Mesenchymal stem cell (in vitro differentiated cells and primary cell): Measurements from ENCODE around the gene SLC25A45.
A peak's percentile ranks its signal among the peaks of the same experiment; 100 is the strongest.

Source experiments
- DNase-seq: peaks from one replicate; pipeline ENCODE4 v3.0.0-alpha.2; 2013
- H2AFZ ChIP-seq: one replicate; pipeline ENCODE4 v1.6.1; 2013; ENCODE audit warnings: low read depth, mild to moderate bottlenecking, control low read depth, inconsistent platforms, low read length, moderate library complexity
- H2AK5ac ChIP-seq: 2 replicates; pipeline ENCODE4 v1.6.1; 2013; ENCODE audit warnings: low read length, moderate library complexity, mild to moderate bottlenecking, inconsistent platforms; ENCODE audit not compliant: severe bottlenecking
- H2BK120ac ChIP-seq: one replicate; pipeline ENCODE4 v1.6.1; 2013; ENCODE audit warnings: low read depth, mild to moderate bottlenecking, inconsistent platforms, low read length, moderate library complexity
- H2BK12ac ChIP-seq, 2 experiments: one replicate each; pipeline ENCODE4 v1.6.1; 2013; ENCODE audit warnings: inconsistent platforms in 2 of 2, low read length in 2 of 2, mild to moderate bottlenecking in 2 of 2, moderate library complexity in 2 of 2, control low read depth in 1 of 2
- H2BK15ac ChIP-seq: one replicate; pipeline ENCODE4 v1.6.1; 2013; ENCODE audit warnings: mild to moderate bottlenecking, low read depth, inconsistent platforms; ENCODE audit not compliant: poor library complexity, severe bottlenecking
- H2BK5ac ChIP-seq: 2 replicates; pipeline ENCODE4 v1.6.1; 2013; ENCODE audit warnings: low read depth, mild to moderate bottlenecking, low read length, control low read depth, inconsistent platforms; ENCODE audit not compliant: poor library complexity, severe bottlenecking
- H3K14ac ChIP-seq, 2 experiments: one replicate each; pipeline ENCODE4 v1.6.1; 2013; ENCODE audit warnings: inconsistent platforms in 2 of 2, low read length in 2 of 2, control low read depth in 1 of 2, mild to moderate bottlenecking in 1 of 2, moderate library complexity in 1 of 2
- H3K18ac ChIP-seq, 2 experiments: one replicate each; pipeline ENCODE4 v1.6.1; 2013; ENCODE audit warnings: inconsistent platforms in 2 of 2, low read length in 2 of 2, control low read depth in 1 of 2, low read depth in 1 of 2, mild to moderate bottlenecking in 1 of 2
- H3K23ac ChIP-seq, 2 experiments: one replicate each; pipeline ENCODE4 v1.6.1; 2013; ENCODE audit warnings: inconsistent platforms in 2 of 2, low read length in 2 of 2, mild to moderate bottlenecking in 2 of 2, moderate library complexity in 2 of 2, control low read depth in 1 of 2
- H3K27ac ChIP-seq: 2 replicates; pipeline ENCODE4 v1.5.1; 2013; ENCODE audit warnings: mild to moderate bottlenecking, moderate library complexity, low read length, control low read depth, inconsistent platforms; ENCODE audit not compliant: poor library complexity, severe bottlenecking
- H3K27me3 ChIP-seq, 2 experiments: 2 replicates each; pipeline versions ENCODE4 v1.6.1 to v1.7.0; 2013; ENCODE audit warnings: low read length in 2 of 2, mild to moderate bottlenecking in 2 of 2, moderate library complexity in 2 of 2, control low read depth in 1 of 2, inconsistent platforms in 1 of 2; ENCODE audit not compliant: control insufficient read depth in 1 of 2, insufficient read depth in 1 of 2
- H3K36me3 ChIP-seq, 2 experiments: 2 replicates each; pipeline versions ENCODE4 v1.6.1 to v1.7.0; 2013; ENCODE audit warnings: low read length in 2 of 2, control low read depth in 1 of 2, inconsistent platforms in 1 of 2, low read depth in 1 of 2, mild to moderate bottlenecking in 1 of 2; ENCODE audit not compliant: insufficient read depth in 2 of 2, control insufficient read depth in 1 of 2
- H3K4ac ChIP-seq, 2 experiments: one replicate each; pipeline ENCODE4 v1.6.1; 2013; ENCODE audit warnings: inconsistent platforms in 2 of 2, low read length in 2 of 2, mild to moderate bottlenecking in 2 of 2, moderate library complexity in 2 of 2, control low read depth in 1 of 2, low read depth in 1 of 2
- H3K4me1 ChIP-seq: 2 replicates; pipeline ENCODE4 v1.6.1; 2013; ENCODE audit warnings: low read depth, low read length, control low read depth; ENCODE audit not compliant: control insufficient read depth, insufficient read depth
- H3K4me2 ChIP-seq: 2 replicates; pipeline ENCODE4 v1.6.1; 2013; ENCODE audit warnings: low read length, mild to moderate bottlenecking, inconsistent platforms; ENCODE audit not compliant: poor library complexity, severe bottlenecking
- H3K4me3 ChIP-seq, 2 experiments: 2 replicates each; pipeline versions ENCODE4 v1.5.1 to v1.7.0; 2013; ENCODE audit warnings: low read length in 2 of 2, mild to moderate bottlenecking in 2 of 2, control low read depth in 1 of 2, low read depth in 1 of 2; ENCODE audit not compliant: insufficient read depth in 1 of 2
- H3K79me1 ChIP-seq: replicated peaks from 2 replicates; pipeline ENCODE4 v1.6.1; 2013; ENCODE audit warnings: mild to moderate bottlenecking, control low read depth, low read length, inconsistent platforms; ENCODE audit not compliant: poor library complexity, severe bottlenecking
- H3K9ac ChIP-seq: 2 replicates; pipeline ENCODE4 v1.7.0; 2013; ENCODE audit warnings: mild to moderate bottlenecking, low read length, moderate library complexity
- H3K9me3 ChIP-seq: 2 replicates; pipeline ENCODE4 v1.7.0; 2013; ENCODE audit warnings: mild to moderate bottlenecking, low read length; ENCODE audit not compliant: control insufficient read depth
- H4K8ac ChIP-seq: one replicate; pipeline ENCODE4 v1.6.1; 2013; ENCODE audit warnings: inconsistent platforms, mild to moderate bottlenecking, low read length, moderate library complexity
- H4K91ac ChIP-seq: one replicate; pipeline ENCODE4 v1.6.1; 2013; ENCODE audit warnings: mild to moderate bottlenecking, low read length, inconsistent platforms
- WGBS: methylation state at CpG from one replicate; pipeline ENCODE4 v1.1.7; 2013; ENCODE audit warnings: mixed read lengths; 5-methylcytosine and 5-hydroxymethylcytosine counted together

Gene SLC25A45

GRCh38 chr11:65354265-65355012 is 28.0 kb downstream of the SLC25A45 start, which contains the start of gene TIGD3:
TSS of gene TIGD3 (plus strand) at chr11:65354751. CDS start at chr11:65355809, 1,058 bp downstream.
- H3K4me1 ChIP-seq = peaks cover 16% of the 10 kb centered on the region
- H3K18ac ChIP-seq = no peak within 1 kb of the TSS
- peak; percentile 96 for DNase-seq
- no peak within 1 kb of the TSS for H4K8ac ChIP-seq
- H3K4me3 ChIP-seq = peak within 1 kb of the TSS; percentile 72 to 77
- H3K27me3 ChIP-seq = peaks cover 18 to 25% of the 10 kb centered on the region in 2 experiments
- peaks cover 5% of the 10 kb centered on the region for H3K79me1 ChIP-seq
- peak within 1 kb of the TSS in 1 of 2 experiments; percentile 74 for H3K23ac ChIP-seq
- H3K9me3 ChIP-seq = no peaks in the 10 kb centered on the region
- no peak within 1 kb of the TSS for H2AK5ac ChIP-seq
- 1% methylated on average over 50 of the region's 79 CpGs for WGBS
- no peak within 1 kb of the TSS for H3K14ac ChIP-seq
- H3K4ac ChIP-seq = no peak within 1 kb of the TSS
- peak within 1 kb of the TSS in 1 of 2 experiments; percentile 22 for H2BK12ac ChIP-seq
- peak within 1 kb of the TSS; percentile 59 for H3K9ac ChIP-seq
- no peak within 1 kb of the TSS for H2AFZ ChIP-seq
- no peak within 1 kb of the TSS for H4K91ac ChIP-seq
- H3K4me2 ChIP-seq = peak within 1 kb of the TSS; percentile 83
- H2BK120ac ChIP-seq = no peak within 1 kb of the TSS
- H2BK5ac ChIP-seq = no peak within 1 kb of the TSS
- H2BK15ac ChIP-seq = peak within 1 kb of the TSS; percentile 0
- peaks cover 35 to 40% of the 10 kb centered on the region in 2 experiments for H3K36me3 ChIP-seq
- H3K27ac ChIP-seq = peak within 1 kb of the TSS; percentile 23

DNA sequence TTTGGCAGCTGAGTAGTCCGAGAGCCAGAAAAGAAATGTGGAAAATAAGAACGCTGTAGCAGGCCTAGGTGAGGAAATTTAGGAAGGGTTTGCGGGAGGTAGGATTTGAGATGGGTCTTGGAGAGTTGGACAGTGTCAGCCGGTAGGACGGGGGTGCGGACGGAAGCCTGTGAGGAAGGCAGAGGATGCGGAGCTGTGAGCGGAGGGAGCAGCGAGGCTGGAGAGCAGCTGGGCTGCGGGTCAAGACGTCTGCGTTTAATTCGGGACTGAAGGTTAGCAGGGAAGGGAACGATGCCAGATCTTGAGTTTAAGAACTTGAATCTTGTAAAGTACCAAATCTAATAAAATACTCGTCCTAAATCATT is 28.6 kb downstream of the SLC25A45 start:
- H2BK12ac ChIP-seq = peak overlapping the region in 1 of 2 experiments; percentile 22
- H2AFZ ChIP-seq = no peak overlapping the region
- H3K4ac ChIP-seq = no peak overlapping the region
- H4K91ac ChIP-seq = no peak overlapping the region
- no peak overlapping the region for H3K23ac ChIP-seq
- peak overlapping the region; percentile 23 for H3K27ac ChIP-seq
- H3K18ac ChIP-seq = no peak overlapping the region
- no peak overlapping the region for H4K8ac ChIP-seq
- DNase-seq = no peak
- H2BK120ac ChIP-seq = no peak overlapping the region
- H3K9ac ChIP-seq = peak overlapping the region; percentile 59
- no peak overlapping the region for H3K14ac ChIP-seq
- peak overlapping the region; percentile 60 to 75 for H3K4me3 ChIP-seq
- H2AK5ac ChIP-seq = no peak overlapping the region
- peak overlapping the region; percentile 83 for H3K4me2 ChIP-seq
- H2BK15ac ChIP-seq = no peak overlapping the region
- H3K79me1 ChIP-seq = peaks cover 5% of the 10 kb centered on the region
- peaks cover 35 to 45% of the 10 kb centered on the region in 2 experiments for H3K36me3 ChIP-seq
- 42% methylated on average over 13 of the region's 16 CpGs for WGBS
- H3K27me3 ChIP-seq = peaks cover 18 to 25% of the 10 kb centered on the region in 2 experiments
- no peaks in the 10 kb centered on the region for H3K9me3 ChIP-seq
- peaks cover 16% of the 10 kb centered on the region for H3K4me1 ChIP-seq
- H2BK5ac ChIP-seq = no peak overlapping the region

DNA sequence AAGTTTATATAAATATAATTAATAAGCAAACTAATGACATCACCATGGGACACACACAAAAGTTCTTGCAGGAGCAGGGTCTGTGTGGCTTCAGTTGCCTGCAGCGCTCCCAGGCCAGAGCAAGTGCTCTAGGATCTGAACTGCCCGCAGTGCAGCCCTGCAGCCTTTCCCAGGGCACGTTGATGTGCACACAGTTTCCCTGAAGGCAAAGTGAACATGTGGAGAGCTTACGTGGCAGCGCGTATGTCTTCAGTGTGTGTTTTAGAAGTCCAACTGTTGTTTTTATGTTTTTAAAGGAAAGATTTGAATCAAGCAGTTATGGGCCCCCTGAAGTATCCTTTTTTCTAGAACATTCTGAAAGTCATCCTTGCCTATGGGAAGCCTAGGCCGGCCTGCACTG is 29.1 kb downstream of the SLC25A45 start:
- peaks cover 40 to 50% of the 10 kb centered on the region in 2 experiments for H3K36me3 ChIP-seq
- no peak overlapping the region for H4K8ac ChIP-seq
- no peak overlapping the region for H3K4me2 ChIP-seq
- H2AK5ac ChIP-seq = no peak overlapping the region
- H3K4me1 ChIP-seq = peaks cover 16% of the 10 kb centered on the region
- DNase-seq = no peak
- WGBS = 95% methylated on average over 7 of the region's 7 CpGs
- no peak overlapping the region for H2BK15ac ChIP-seq
- H3K27ac ChIP-seq = no peak overlapping the region
- no peak overlapping the region for H3K14ac ChIP-seq
- H3K79me1 ChIP-seq = peaks cover 6% of the 10 kb centered on the region
- no peak overlapping the region for H4K91ac ChIP-seq
- peak overlapping the region in 1 of 2 experiments; percentile 75 for H3K4me3 ChIP-seq
- H3K18ac ChIP-seq = no peak overlapping the region
- no peak overlapping the region for H2BK120ac ChIP-seq
- no peak overlapping the region for H3K23ac ChIP-seq
- H3K9ac ChIP-seq = peak overlapping the region; percentile 59
- no peak overlapping the region for H2BK5ac ChIP-seq
- no peak overlapping the region for H2AFZ ChIP-seq
- H3K9me3 ChIP-seq = no peaks in the 10 kb centered on the region
- H3K4ac ChIP-seq = no peak overlapping the region
- H3K27me3 ChIP-seq = peaks cover 18 to 25% of the 10 kb centered on the region in 2 experiments
- H2BK12ac ChIP-seq = no peak overlapping the region

- H3K36me3 ChIP-seq = peaks cover 45 to 56% of the 10 kb centered on the region in 2 experiments
- peaks cover 18 to 22% of the 10 kb centered on the region in 2 experiments for H3K27me3 ChIP-seq
- H3K23ac ChIP-seq = no peak overlapping the region
- DNase-seq = peak; percentile 44
- H2AFZ ChIP-seq = no peak overlapping the region
- H3K4ac ChIP-seq = no peak overlapping the region
- H4K8ac ChIP-seq = peak overlapping the region; percentile 15
- no CpG with 5 or more reads among the region's 3 CpGs for WGBS
- peaks cover 9% of the 10 kb centered on the region for H3K79me1 ChIP-seq
- H3K18ac ChIP-seq = no peak overlapping the region
- no peak overlapping the region for H3K4me3 ChIP-seq
- H3K4me2 ChIP-seq = no peak overlapping the region
- H2BK120ac ChIP-seq = no peak overlapping the region
- H2BK12ac ChIP-seq = no peak overlapping the region
- H2BK5ac ChIP-seq = no peak overlapping the region
- no peak overlapping the region for H3K27ac ChIP-seq
- no peak overlapping the region for H3K9ac ChIP-seq
- H3K9me3 ChIP-seq = no peaks in the 10 kb centered on the region
- no peak overlapping the region for H2AK5ac ChIP-seq
- H3K4me1 ChIP-seq = peaks cover 16% of the 10 kb centered on the region
- H3K14ac ChIP-seq = no peak overlapping the region
- peak overlapping the region; percentile 65 for H4K91ac ChIP-seq
- no peak overlapping the region for H2BK15ac ChIP-seq
Measured at GRCh38 chr11:65352783-65353182, 29.7 kb downstream of the SLC25A45 start.
